ENCODE results near the gene SPG11. TPM values are rescaled to one million over a fixed set of nuclear protein-coding genes. Genes with fewer than 3 reads are reported as not detected.
A peak's percentile ranks its signal among the peaks of the same experiment; 100 is the strongest.

SPG11 gene
- total RNA-seq, 1 experiment from 2014 or later, result 38.3 TPM

GRCh38 chr15:44527241-44527640 lies 136.2 kb downstream of the SPG11 start:
- Histone ChIP-seq H3K18ac (ENCODE audit: insufficient read length, low read depth, low read length) (no peak overlapping the region), H3K4ac (ENCODE audit: low read depth, low read length) (no peak overlapping the region), H2BK120ac (ENCODE audit: low read depth, low read length, poor library complexity, severe bottlenecking) (no peak overlapping the region), H2BK12ac (ENCODE audit: insufficient read length, low read depth, low read length) (no peak overlapping the region), H3K4me1 (ENCODE audit: insufficient read depth, low read length) (no peaks in the 10 kb centered on the region), H4K5ac (ENCODE audit: insufficient read length, low read depth, low read length) (no peak overlapping the region), H3K23ac (ENCODE audit: insufficient read length, low read depth, low read length) (no peak overlapping the region), H3K4me2 (ENCODE audit: insufficient read depth, insufficient read length, low read length) (no peak overlapping the region), H3K79me1 (ENCODE audit: insufficient read depth, low read depth, low read length, poor library complexity, severe bottlenecking) (no peaks in the 10 kb centered on the region), H2BK20ac (ENCODE audit: low read depth, low read length, poor library complexity, severe bottlenecking) (no peak overlapping the region), H3T11ph (ENCODE audit: low read length) (no peak overlapping the region), H2AFZ (ENCODE audit: low read length) (no peak overlapping the region), H3K79me2 (ENCODE audit: insufficient read depth, low read length) (no peaks in the 10 kb centered on the region), H2BK15ac (ENCODE audit: low read depth, low read length) (no peak overlapping the region), H3K9me3 (ENCODE audit: control insufficient read depth, low read depth, low read length) (no peaks in the 10 kb centered on the region), H4K91ac (ENCODE audit: insufficient read length, low read depth, low read length) (no peak overlapping the region), H3K9ac (ENCODE audit: extremely low read depth, insufficient read length, low read length) (no peak overlapping the region), H2BK5ac (ENCODE audit: insufficient read length, low read length) (no peak overlapping the region), H3K27me3 (ENCODE audit: insufficient read depth, low read length) (no peaks in the 10 kb centered on the region), H3K14ac (ENCODE audit: insufficient read depth, low read length) (no peak overlapping the region), H2AK5ac (ENCODE audit: insufficient read length, low read length) (no peak overlapping the region), H3K56ac (ENCODE audit: insufficient read length, low read depth, low read length) (no peak overlapping the region), H3K27ac (ENCODE audit: insufficient read length, low read depth, low read length) (no peak overlapping the region), H3K23me2 (ENCODE audit: insufficient read length, low read depth, low read length, poor library complexity, severe bottlenecking) (no peaks in the 10 kb centered on the region), H4K20me1 (ENCODE audit: control insufficient read depth, insufficient read depth, insufficient read length) (no peaks in the 10 kb centered on the region), H4K8ac (replicated peaks; ENCODE audit: insufficient read length, low read depth, low read length) (no peak overlapping the region)
- Mint-ChIP-seq H3K27ac (0 out of 7 replicates have a peak overlapping the region, but pooled peaks of 1 of the 3 experiments have one; percentile 28), H3K4me3 (no peak overlapping the region), H3K36me3 (ENCODE audit: insufficient read depth in 1 of 3, low read depth in 3 of 3) (peaks cover 2 to 31% (median 23%) of the 10 kb centered on the region in 3 experiments; a peak in 5 of 7 replicates), H3K9me3 (no peaks in the 10 kb centered on the region), H3K27me3 (ENCODE audit: low read depth) (no peaks in the 10 kb centered on the region), H3K4me1 (peaks cover 3% of the 10 kb centered on the region in 2 experiments; a peak in 1 of 4 replicates)
- DNase-seq, result no peak
- no CpG with 5 or more reads among the region's 2 CpGs for WGBS (ENCODE audit: extremely low coverage, insufficient read length, low lambda C conversion rate)
- no peak for TF ChIP-seq CTCF (conservative IDR thresholded peaks at IDR 0.05)
